SK-N-SH treated with all-trans-retinoic acid at 6 μM for 48 hours (cell line): Measurements from ENCODE around the gene SNX30.

Source experiments
- ATAC-seq: fragments of 200-7000 bp; cut with Tn5 transposase; 3 replicates; pipeline ENCODE4 v1.9.1; 2020; ENCODE audit warnings: mild to moderate bottlenecking, moderate library complexity
- ARNTL ChIP-seq: fragments of 450-650 bp; formaldehyde crosslinking; IDR thresholded peaks from 2 replicates; pipeline ENCODE4 v1.5.0; 2020; ENCODE audit warnings: low read depth, mild to moderate bottlenecking, moderate library complexity, borderline replicate concordance
- BACH2 ChIP-seq: fragments of 250-450 bp; sonication (Bioruptor Pico); IDR thresholded peaks from 2 replicates; pipeline ENCODE4 v1.9.0; 2021; ENCODE audit warnings: mild to moderate bottlenecking, borderline replicate concordance
- CSDC2 ChIP-seq: fragments of 250-450 bp; sonication (Bioruptor Pico); IDR thresholded peaks from 2 replicates; pipeline ENCODE4 v1.5.0; 2020; ENCODE audit warnings: mild to moderate bottlenecking, moderate library complexity
- CSRNP3 ChIP-seq: fragments of 250-450 bp; sonication (Bioruptor Pico); IDR thresholded peaks from 2 replicates; pipeline ENCODE4 v1.5.1; 2021; ENCODE audit warnings: mild to moderate bottlenecking, moderate library complexity
- ESRRG ChIP-seq: fragments of 250-450 bp; sonication (Bioruptor Pico); IDR thresholded peaks from 2 replicates; pipeline ENCODE4 v1.6.1; 2021; ENCODE audit warnings: mild to moderate bottlenecking
- GLIS3 ChIP-seq: fragments of 250-450 bp; sonication (Bioruptor Pico); IDR thresholded peaks from 2 replicates; pipeline ENCODE4 v1.5.0; 2020; ENCODE audit warnings: mild to moderate bottlenecking, moderate library complexity
- ISL1 ChIP-seq: fragments of 250-450 bp; sonication (Bioruptor Pico); IDR thresholded peaks from 2 replicates; pipeline ENCODE4 v2.1.2; 2022; ENCODE audit warnings: mild to moderate bottlenecking, moderate library complexity
- OSR1 ChIP-seq: fragments of 250-450 bp; sonication (Bioruptor Pico); IDR thresholded peaks from 2 replicates; pipeline ENCODE4 v1.8.0; 2022; ENCODE audit warnings: moderate library complexity, mild to moderate bottlenecking, inconsistent platforms
- PPARA ChIP-seq: fragments of 250-450 bp; sonication (Bioruptor Pico); IDR thresholded peaks from 2 replicates; pipeline ENCODE4 v1.5.0; 2020; ENCODE audit warnings: mild to moderate bottlenecking, borderline replicate concordance
- RARB ChIP-seq: fragments of 250-450 bp; sonication (Bioruptor Pico); IDR thresholded peaks from 2 replicates; pipeline ENCODE4 v1.8.0; 2021; ENCODE audit warnings: mild to moderate bottlenecking, moderate library complexity
- SNAI2 ChIP-seq: fragments of 250-450 bp; sonication (Bioruptor Pico); IDR thresholded peaks from 2 replicates; pipeline ENCODE4 v1.5.0; 2020; ENCODE audit warnings: mild to moderate bottlenecking, moderate library complexity
- TCF4 ChIP-seq: fragments of 250-450 bp; sonication (Bioruptor Pico); IDR thresholded peaks from 2 replicates; pipeline ENCODE4 v1.8.0; 2021; ENCODE audit warnings: mild to moderate bottlenecking, moderate library complexity, borderline replicate concordance
- TOX ChIP-seq: fragments of 250-450 bp; sonication (Bioruptor Pico); IDR thresholded peaks from 2 replicates; pipeline ENCODE4 v1.8.0; 2021; ENCODE audit warnings: mild to moderate bottlenecking, moderate library complexity, borderline replicate concordance
- ZC3H10 ChIP-seq: fragments of 250-450 bp; sonication (Bioruptor Pico); IDR thresholded peaks from 2 replicates; pipeline ENCODE4 v1.5.1; 2021; ENCODE audit warnings: mild to moderate bottlenecking, moderate library complexity
- ZFP3 ChIP-seq: fragments of 250-450 bp; sonication (Bioruptor Pico); IDR thresholded peaks from 2 replicates; pipeline ENCODE4 v1.5.0; 2020; ENCODE audit warnings: mild to moderate bottlenecking, moderate library complexity
- ZFP30 ChIP-seq: fragments of 450-650 bp; formaldehyde crosslinking; IDR thresholded peaks from 2 replicates; pipeline ENCODE4 v1.5.0; 2022; ENCODE audit warnings: mild to moderate bottlenecking, moderate library complexity
- ZNF565 ChIP-seq: fragments of 450-650 bp; formaldehyde crosslinking; conservative IDR thresholded peaks from 2 replicates; pipeline ENCODE4 v1.5.0; 2020; ENCODE audit warnings: low read depth, mild to moderate bottlenecking, moderate library complexity
- ZNF70 ChIP-seq: fragments of 450-650 bp; formaldehyde crosslinking; IDR thresholded peaks from 2 replicates; pipeline ENCODE4 v1.5.0; 2020; ENCODE audit warnings: mild to moderate bottlenecking, moderate library complexity
- ZNF8 ChIP-seq: fragments of 450-650 bp; formaldehyde crosslinking; IDR thresholded peaks from 2 replicates; pipeline ENCODE4 v1.5.0; 2020; ENCODE audit warnings: mild to moderate bottlenecking, moderate library complexity
- TF ChIP-seq, protein P1 (sequence below): fragments of 250-450 bp; sonication (Bioruptor Pico); IDR thresholded peaks from 2 replicates; pipeline ENCODE4 v1.8.0; 2021; ENCODE audit warnings: low read depth, mild to moderate bottlenecking, moderate library complexity, borderline replicate concordance
- TF ChIP-seq, protein P2 (sequence below): fragments of 250-450 bp; sonication (Bioruptor Pico); IDR thresholded peaks from 2 replicates; pipeline ENCODE4 v1.5.1; 2020; ENCODE audit warnings: low read depth, mild to moderate bottlenecking, moderate library complexity
- TF ChIP-seq, protein P3 (sequence below): fragments of 250-450 bp; sonication (Bioruptor Pico); IDR thresholded peaks from 2 replicates; pipeline ENCODE4 v1.5.0; 2020; ENCODE audit warnings: mild to moderate bottlenecking, moderate library complexity

The SNX30 gene

DNA sequence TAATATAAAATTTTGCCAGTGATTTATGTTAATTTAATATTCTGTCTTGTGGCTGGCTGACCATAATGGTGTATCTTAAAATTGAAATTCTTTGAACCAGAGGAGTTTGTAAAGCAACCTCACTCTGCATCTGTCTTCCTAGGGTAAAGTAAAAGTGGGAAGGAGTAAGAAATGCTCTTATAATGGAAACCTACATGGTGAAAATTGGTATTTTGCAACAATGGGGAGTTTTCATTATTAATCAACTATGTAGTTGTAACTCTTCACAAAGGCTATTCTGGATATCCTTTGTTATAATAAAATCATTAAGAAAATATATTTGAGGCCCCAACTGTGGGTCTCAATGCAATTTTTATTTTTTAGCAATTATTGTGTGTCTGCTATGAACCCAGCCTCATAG, 44.2 kb downstream of the SNX30 start:
- no peak for ATAC-seq
- TF ChIP-seq BACH2 (no peak), ZNF565 (CRISPR knock-in tag) (no peak), ISL1 (no peak; the same call in 1 of the 2 replicates), RARB (CRISPR knock-in tag) (no peak), GLIS3 (CRISPR knock-in tag) (no peak), SNAI2 (CRISPR knock-in tag) (no peak), ZNF70 (CRISPR knock-in tag) (no peak), ARNTL (CRISPR knock-in tag) (no peak), OSR1 (CRISPR knock-in tag) (no peak), TOX (CRISPR knock-in tag) (no peak), PPARA (CRISPR knock-in tag) (no peak), CSDC2 (CRISPR knock-in tag) (no peak), ZNF8 (CRISPR knock-in tag) (no peak), ESRRG (CRISPR knock-in tag) (no peak), CSRNP3 (CRISPR knock-in tag) (no peak), ZC3H10 (CRISPR knock-in tag) (no peak)
- TF ChIP-seq, protein P1, sequence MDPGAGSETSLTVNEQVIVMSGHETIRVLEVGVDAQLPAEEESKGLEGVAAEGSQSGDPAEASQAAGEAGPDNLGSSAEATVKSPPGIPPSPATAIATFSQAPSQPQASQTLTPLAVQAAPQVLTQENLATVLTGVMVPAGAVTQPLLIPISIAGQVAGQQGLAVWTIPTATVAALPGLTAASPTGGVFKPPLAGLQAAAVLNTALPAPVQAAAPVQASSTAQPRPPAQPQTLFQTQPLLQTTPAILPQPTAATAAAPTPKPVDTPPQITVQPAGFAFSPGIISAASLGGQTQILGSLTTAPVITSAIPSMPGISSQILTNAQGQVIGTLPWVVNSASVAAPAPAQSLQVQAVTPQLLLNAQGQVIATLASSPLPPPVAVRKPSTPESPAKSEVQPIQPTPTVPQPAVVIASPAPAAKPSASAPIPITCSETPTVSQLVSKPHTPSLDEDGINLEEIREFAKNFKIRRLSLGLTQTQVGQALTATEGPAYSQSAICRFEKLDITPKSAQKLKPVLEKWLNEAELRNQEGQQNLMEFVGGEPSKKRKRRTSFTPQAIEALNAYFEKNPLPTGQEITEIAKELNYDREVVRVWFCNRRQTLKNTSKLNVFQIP (CRISPR knock-in tag) = no peak

DNA sequence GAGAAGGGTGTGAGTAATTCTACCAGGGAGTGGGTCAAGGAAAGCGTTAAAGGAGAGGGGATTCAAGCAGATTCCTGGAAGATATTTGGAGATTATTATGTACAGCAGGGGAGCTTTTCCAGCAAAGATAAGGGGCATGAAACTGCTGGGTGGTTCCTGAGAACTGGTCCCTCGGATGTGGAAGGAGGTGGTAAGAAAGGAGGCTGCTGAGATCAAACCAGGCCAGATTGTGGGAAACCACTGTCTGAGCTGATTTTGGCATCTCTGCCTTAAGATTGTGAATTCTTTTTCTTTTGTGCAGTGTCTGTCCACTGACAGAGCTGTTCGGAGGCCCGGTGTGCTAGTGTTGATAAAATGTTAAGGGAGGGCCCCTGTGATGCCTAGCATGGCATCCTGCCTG, 45.4 kb downstream of the SNX30 start:
- no peak for ATAC-seq

DNA sequence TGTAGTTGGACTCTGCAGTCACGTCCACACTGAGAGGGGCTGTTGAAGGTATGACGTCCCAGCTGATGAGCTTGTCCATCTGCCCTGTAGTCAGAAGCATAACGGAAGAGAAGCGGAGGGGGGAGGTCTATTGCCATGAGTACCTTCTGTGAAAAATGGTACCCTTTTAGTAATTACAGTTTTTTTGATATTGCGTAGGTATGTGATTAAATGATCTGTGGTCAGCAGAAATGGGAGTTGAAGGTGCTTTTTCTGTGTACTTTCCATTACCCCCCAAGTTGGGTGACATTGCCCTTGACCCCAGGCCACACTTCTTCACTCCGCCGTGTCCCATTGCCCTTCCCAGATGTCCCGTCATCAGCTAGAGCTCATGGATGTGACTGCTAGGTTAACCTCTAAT, 45.9 kb downstream of the SNX30 start:
- TF ChIP-seq CSDC2 (CRISPR knock-in tag) (no peak), TCF4 (CRISPR knock-in tag) (no peak), ESRRG (CRISPR knock-in tag) (no peak), ZFP30 (CRISPR knock-in tag) (no peak), CSRNP3 (CRISPR knock-in tag) (no peak), SNAI2 (CRISPR knock-in tag) (no peak)
- TF ChIP-seq, protein P2, sequence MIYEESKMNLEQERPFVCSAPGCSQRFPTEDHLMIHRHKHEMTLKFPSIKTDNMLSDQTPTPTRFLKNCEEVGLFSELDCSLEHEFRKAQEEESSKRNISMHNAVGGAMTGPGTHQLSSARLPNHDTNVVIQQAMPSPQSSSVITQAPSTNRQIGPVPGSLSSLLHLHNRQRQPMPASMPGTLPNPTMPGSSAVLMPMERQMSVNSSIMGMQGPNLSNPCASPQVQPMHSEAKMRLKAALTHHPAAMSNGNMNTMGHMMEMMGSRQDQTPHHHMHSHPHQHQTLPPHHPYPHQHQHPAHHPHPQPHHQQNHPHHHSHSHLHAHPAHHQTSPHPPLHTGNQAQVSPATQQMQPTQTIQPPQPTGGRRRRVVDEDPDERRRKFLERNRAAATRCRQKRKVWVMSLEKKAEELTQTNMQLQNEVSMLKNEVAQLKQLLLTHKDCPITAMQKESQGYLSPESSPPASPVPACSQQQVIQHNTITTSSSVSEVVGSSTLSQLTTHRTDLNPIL (CRISPR knock-in tag) = no peak
- TF ChIP-seq, protein P3, sequence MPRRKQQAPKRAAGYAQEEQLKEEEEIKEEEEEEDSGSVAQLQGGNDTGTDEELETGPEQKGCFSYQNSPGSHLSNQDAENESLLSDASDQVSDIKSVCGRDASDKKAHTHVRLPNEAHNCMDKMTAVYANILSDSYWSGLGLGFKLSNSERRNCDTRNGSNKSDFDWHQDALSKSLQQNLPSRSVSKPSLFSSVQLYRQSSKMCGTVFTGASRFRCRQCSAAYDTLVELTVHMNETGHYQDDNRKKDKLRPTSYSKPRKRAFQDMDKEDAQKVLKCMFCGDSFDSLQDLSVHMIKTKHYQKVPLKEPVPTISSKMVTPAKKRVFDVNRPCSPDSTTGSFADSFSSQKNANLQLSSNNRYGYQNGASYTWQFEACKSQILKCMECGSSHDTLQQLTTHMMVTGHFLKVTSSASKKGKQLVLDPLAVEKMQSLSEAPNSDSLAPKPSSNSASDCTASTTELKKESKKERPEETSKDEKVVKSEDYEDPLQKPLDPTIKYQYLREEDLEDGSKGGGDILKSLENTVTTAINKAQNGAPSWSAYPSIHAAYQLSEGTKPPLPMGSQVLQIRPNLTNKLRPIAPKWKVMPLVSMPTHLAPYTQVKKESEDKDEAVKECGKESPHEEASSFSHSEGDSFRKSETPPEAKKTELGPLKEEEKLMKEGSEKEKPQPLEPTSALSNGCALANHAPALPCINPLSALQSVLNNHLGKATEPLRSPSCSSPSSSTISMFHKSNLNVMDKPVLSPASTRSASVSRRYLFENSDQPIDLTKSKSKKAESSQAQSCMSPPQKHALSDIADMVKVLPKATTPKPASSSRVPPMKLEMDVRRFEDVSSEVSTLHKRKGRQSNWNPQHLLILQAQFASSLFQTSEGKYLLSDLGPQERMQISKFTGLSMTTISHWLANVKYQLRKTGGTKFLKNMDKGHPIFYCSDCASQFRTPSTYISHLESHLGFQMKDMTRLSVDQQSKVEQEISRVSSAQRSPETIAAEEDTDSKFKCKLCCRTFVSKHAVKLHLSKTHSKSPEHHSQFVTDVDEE = no peak
- no peak for ATAC-seq

More for the DNA sequence above, 45.4 kb downstream of the SNX30 start:
- no peak for TF ChIP-seq ZFP3 (CRISPR knock-in tag)
- no peak for TF ChIP-seq ZC3H10 (CRISPR knock-in tag)
- no peak for TF ChIP-seq PPARA (CRISPR knock-in tag)
- TF ChIP-seq TCF4 (CRISPR knock-in tag) = no peak
- no peak for TF ChIP-seq CSRNP3 (CRISPR knock-in tag)
- no peak for TF ChIP-seq CSDC2 (CRISPR knock-in tag)
- TF ChIP-seq ISL1 = no peak
- TF ChIP-seq ARNTL (CRISPR knock-in tag) = no peak
- TF ChIP-seq, protein P1 (CRISPR knock-in tag) = no peak
